GM23338 (cell line): ENCODE measurements around the gene CEP44. TPM values are rescaled to one million over a fixed set of nuclear protein-coding genes. Genes with fewer than 3 reads are reported as not detected.
"Not testable (repeated sequence)": the region's sequence is repeated elsewhere in the genome, so short reads cannot be mapped to it uniquely, and the experiment has no call there.

Source experiments
- ATAC-seq: fragments of 200-7000 bp; cut with Tn5 transposase; 3 replicates; pipeline ENCODE4 v1.9.1; 2020
- DNase-seq: peaks from one replicate; pipeline ENCODE4 v3.0.0-alpha.2; 2015; ENCODE audit warnings: low spot score
- H2AFZ ChIP-seq: fragments of 200-600 bp; sonication (generic); 2 replicates; pipeline ENCODE4 v1.8.0; 2016; ENCODE audit warnings: antibody characterized with exemption, mild to moderate bottlenecking, moderate library complexity
- H3F3A ChIP-seq: fragments of 200-600 bp; sonication (generic); replicated peaks from 2 replicates; pipeline ENCODE4 v1.8.0; 2017; ENCODE audit warnings: antibody characterized with exemption, mixed run types, low read depth
- H3K27ac ChIP-seq: fragments of 200-600 bp; sonication (generic); 2 replicates; pipeline ENCODE4 v1.6.1; 2016; ENCODE audit warnings: low read depth
- H3K27me3 ChIP-seq: fragments of 200-600 bp; sonication (generic); 2 replicates; pipeline ENCODE4 v1.8.0; 2016; ENCODE audit warnings: mild to moderate bottlenecking, mixed run types, moderate library complexity; ENCODE audit not compliant: insufficient read depth
- H3K36me3 ChIP-seq: fragments of 200-600 bp; sonication (generic); 2 replicates; pipeline ENCODE4 v1.8.0; 2016; ENCODE audit warnings: mild to moderate bottlenecking; ENCODE audit not compliant: insufficient read depth
- H3K4me1 ChIP-seq: fragments of 200-600 bp; sonication (generic); 2 replicates; pipeline ENCODE4 v1.8.0; 2016; ENCODE audit warnings: mild to moderate bottlenecking, moderate library complexity; ENCODE audit not compliant: insufficient read depth
- H3K4me2 ChIP-seq: fragments of 200-600 bp; sonication (generic); 2 replicates; pipeline ENCODE4 v1.7.1; 2017; ENCODE audit warnings: mixed run types
- H3K4me3 ChIP-seq: fragments of 200-600 bp; sonication (generic); 2 replicates; pipeline ENCODE4 v1.6.1; 2016; ENCODE audit warnings: mixed run types
- H3K79me2 ChIP-seq: fragments of 200-600 bp; sonication (generic); replicated peaks from 2 replicates; pipeline ENCODE4 v1.8.0; 2017; ENCODE audit warnings: mild to moderate bottlenecking; ENCODE audit not compliant: insufficient read depth
- H3K9me2 ChIP-seq: fragments of 200-600 bp; sonication (generic); 2 replicates; pipeline ENCODE4 v1.8.0; 2017; ENCODE audit not compliant: insufficient read depth
- H4K20me1 ChIP-seq: fragments of 200-600 bp; sonication (generic); replicated peaks from 2 replicates; pipeline ENCODE4 v1.8.0; 2017; ENCODE audit warnings: mild to moderate bottlenecking; ENCODE audit not compliant: insufficient read depth
- H3K27ac Mint-ChIP-seq: 2 replicates; pipeline ENCODE4 v1.8.0; 2020; ENCODE audit warnings: inconsistent platforms, mild to moderate bottlenecking, moderate library complexity, mixed read lengths
- H3K27me3 Mint-ChIP-seq: 3 replicates; pipeline ENCODE4 v1.8.0; 2022; ENCODE audit warnings: low read depth, mild to moderate bottlenecking, moderate library complexity, mixed read lengths, inconsistent platforms; ENCODE audit not compliant: insufficient read depth, poor library complexity
- H3K36me3 Mint-ChIP-seq: 3 replicates; pipeline ENCODE4 v1.8.0; 2021; ENCODE audit warnings: low read depth, mild to moderate bottlenecking, inconsistent platforms, moderate library complexity, mixed read lengths
- H3K4me1 Mint-ChIP-seq: 3 replicates; pipeline ENCODE4 v1.8.0; 2020; ENCODE audit warnings: mild to moderate bottlenecking, inconsistent platforms, mixed read lengths
- H3K4me3 Mint-ChIP-seq: 3 replicates; pipeline ENCODE4 v1.8.0; 2021; ENCODE audit warnings: moderate library complexity, mild to moderate bottlenecking, inconsistent platforms, mixed read lengths
- H3K9me3 Mint-ChIP-seq: 3 replicates; pipeline ENCODE4 v1.8.0; 2020; ENCODE audit warnings: moderate library complexity, mild to moderate bottlenecking, inconsistent platforms, mixed read lengths
- CREB1 ChIP-seq: fragments of 250-450 bp; sonication (Bioruptor Pico); IDR thresholded peaks from 2 replicates; pipeline ENCODE4 v1.5.0; 2020; ENCODE audit warnings: low read depth, mild to moderate bottlenecking, moderate library complexity
- EZH2 ChIP-seq: fragments of 200-600 bp; sonication (generic); IDR thresholded peaks from one replicate; pipeline ENCODE4 v1.8.0; 2017; ENCODE audit warnings: antibody characterized with exemption, mild to moderate bottlenecking, low read depth; ENCODE audit not compliant: unreplicated experiment
- EZH2phosphoT487 ChIP-seq: fragments of 200-600 bp; sonication (generic); IDR thresholded peaks from one replicate; pipeline ENCODE4 v1.8.1; 2018; ENCODE audit warnings: antibody characterized with exemption; ENCODE audit not compliant: unreplicated experiment
- JUNB ChIP-seq: IDR thresholded peaks from one replicate; pipeline ENCODE4 v1.6.1; 2016; ENCODE audit warnings: antibody characterized with exemption; ENCODE audit not compliant: unreplicated experiment
- STAT1 ChIP-seq: IDR thresholded peaks from one replicate; pipeline ENCODE4 v1.6.1; 2016; ENCODE audit warnings: antibody characterized with exemption; ENCODE audit not compliant: unreplicated experiment
- ZNF114 ChIP-seq: fragments of 250-450 bp; sonication (Bioruptor Pico); IDR thresholded peaks from 2 replicates; pipeline ENCODE4 v1.5.0; 2020; ENCODE audit warnings: mild to moderate bottlenecking, moderate library complexity
- ZNF331 ChIP-seq: fragments of 250-450 bp; sonication (Bioruptor Pico); IDR thresholded peaks from 2 replicates; pipeline ENCODE4 v1.5.0; 2020; ENCODE audit warnings: low read depth, mild to moderate bottlenecking, moderate library complexity
- polyA plus RNA-seq: library from polyadenylated mRNA; unstranded; fragments of >200 nt; fragmentation: Nextera tagmentation; extraction: Ambion mirVana; gene quantifications from 2 replicates; pipeline ENCODE4 v1.2.1, GENCODE V29; 2016
- total RNA-seq: library from RNA; depleted of rRNA; stranded (reverse); fragments of >200 nt; shearing (Covaris generic); gene quantifications from 2 replicates; pipeline ENCODE4 v1.2.3, GENCODE V29; 2014
- TF ChIP-seq, protein P1 (sequence below), 2 experiments: fragments of 200-600 bp in 1 of 2; sonication (generic) in 1 of 2; conservative IDR thresholded peaks; 2 replicates each; pipeline versions ENCODE4 v1.5.1 to v1.6.1; 2016 to 2017; ENCODE audit warnings: antibody characterized with exemption in 2 of 2, low read depth in 2 of 2, mild to moderate bottlenecking in 2 of 2, moderate library complexity in 1 of 2
- TF ChIP-seq, protein P2 (sequence below): IDR thresholded peaks from 2 replicates; pipeline ENCODE4 v1.6.1; 2016; ENCODE audit warnings: antibody characterized with exemption
- TF ChIP-seq, protein P3 (sequence below): IDR thresholded peaks from one replicate; pipeline ENCODE4 v1.6.1; 2018; ENCODE audit warnings: antibody characterized with exemption; ENCODE audit not compliant: unreplicated experiment

Gene CEP44
- total and polyA plus RNA-seq, 2 experiments from 2014 or later = 12.1 to 17.4 TPM

DNA sequence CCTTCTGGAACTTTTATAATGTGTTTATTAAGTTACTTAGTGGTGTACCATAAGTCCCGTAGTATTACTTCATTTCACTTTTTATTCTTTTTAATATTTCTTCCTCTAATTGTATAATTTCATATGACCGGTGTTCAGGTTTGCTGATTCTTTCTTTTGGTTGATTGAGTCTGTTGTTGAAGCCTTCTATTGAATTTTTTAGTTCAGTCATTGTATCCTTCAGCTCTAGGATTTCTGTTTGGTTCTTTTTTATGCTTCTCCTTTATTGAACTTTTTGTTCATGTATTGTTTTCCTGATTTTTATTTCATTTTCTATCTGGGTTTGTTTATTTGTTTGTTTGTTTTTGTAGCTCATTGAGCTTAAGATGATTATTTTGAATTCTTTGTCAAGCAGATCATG lies 8.8 kb downstream of the CEP44 start:
- H3K27ac ChIP-seq = no peak overlapping the region
- Mint-ChIP-seq H3K27me3 (no peaks in the 10 kb centered on the region), H3K36me3 (peaks cover 35% of the 10 kb centered on the region), H3K4me1 (no peaks in the 10 kb centered on the region), H3K4me3 (no peak overlapping the region), H3K9me3 (peaks cover 29% of the 10 kb centered on the region), H3K27ac (no peak overlapping the region)
- peaks cover 58% of the 10 kb centered on the region for H3K79me2 ChIP-seq
- no peaks in the 10 kb centered on the region; the same call in 1 of the 2 replicates for H4K20me1 ChIP-seq
- no peaks in the 10 kb centered on the region for H3K9me2 ChIP-seq
- H3K27me3 ChIP-seq = no peaks in the 10 kb centered on the region
- H3K4me1 ChIP-seq = no peaks in the 10 kb centered on the region
- no peak overlapping the region for H3K4me3 ChIP-seq
- H3F3A ChIP-seq = no peaks in the 10 kb centered on the region
- H3K36me3 ChIP-seq = 0 out of 2 replicates have a peak, but pooled peaks cover 7% of the 10 kb centered on the region
- ATAC-seq = no peak
- no peak overlapping the region for H3K4me2 ChIP-seq
- DNase-seq = no peak
- H2AFZ ChIP-seq = no peak overlapping the region
- TF ChIP-seq ZNF114 (CRISPR knock-in tag) = no peak
- no peak for TF ChIP-seq EZH2phosphoT487

DNA sequence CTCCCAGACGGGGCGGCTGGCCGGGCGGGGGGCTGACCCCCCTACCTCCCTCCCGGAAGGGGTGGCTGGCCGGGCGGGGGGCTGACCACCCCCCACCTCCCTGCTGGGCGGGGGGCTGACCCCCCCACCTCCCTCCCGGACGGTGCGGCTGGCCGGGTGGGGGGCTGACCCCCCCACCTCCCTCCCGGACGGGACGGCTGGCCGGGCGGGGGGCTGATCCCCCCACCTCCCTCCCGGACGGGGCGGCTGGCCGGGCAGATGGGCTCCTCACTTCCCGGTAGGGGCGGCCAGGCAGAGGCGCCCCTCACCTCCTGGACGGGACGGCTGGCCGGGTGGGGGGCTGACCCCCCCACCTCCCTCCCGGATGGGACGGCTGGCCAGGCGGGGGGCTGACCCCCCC lies 10.9 kb downstream of the CEP44 start:
- peaks cover 54% of the 10 kb centered on the region for H3K79me2 ChIP-seq
- not testable (repeated sequence) for H4K20me1 ChIP-seq, H3K4me1 ChIP-seq, H2AFZ ChIP-seq, H3K36me3 ChIP-seq, H3F3A ChIP-seq, H3K4me3 Mint-ChIP-seq, H3K9me2 ChIP-seq, H3K4me1 Mint-ChIP-seq, H3K4me2 ChIP-seq, H3K27ac Mint-ChIP-seq, H3K4me3 ChIP-seq, H3K27me3 ChIP-seq, H3K27ac ChIP-seq, ATAC-seq, DNase-seq, H3K27me3 Mint-ChIP-seq
- Mint-ChIP-seq H3K36me3 (peaks cover 35% of the 10 kb centered on the region), H3K9me3 (peaks cover 29% of the 10 kb centered on the region)

DNA sequence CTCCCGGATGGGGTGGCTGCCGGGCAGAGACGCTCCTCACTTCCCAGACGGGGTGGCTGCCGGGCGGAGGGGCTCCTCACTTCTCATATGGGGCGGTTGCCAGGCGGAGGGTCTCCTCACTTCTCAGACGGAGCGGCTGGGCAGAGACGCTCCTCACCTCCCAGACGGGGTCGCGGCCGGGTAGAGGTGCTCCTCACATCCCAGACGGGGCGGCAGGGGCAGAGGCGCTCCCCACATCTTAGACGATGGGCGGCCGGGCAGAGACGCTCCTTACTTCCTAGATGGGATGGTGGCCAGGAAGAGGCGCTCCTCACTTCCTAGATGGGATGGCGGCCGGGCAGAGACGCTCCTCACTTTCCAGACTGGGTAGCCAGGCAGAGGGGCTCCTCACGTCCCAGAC lies 11.4 kb downstream of the CEP44 start:
- not testable (repeated sequence) for H3F3A ChIP-seq, H3K4me1 Mint-ChIP-seq, H3K27me3 Mint-ChIP-seq, H2AFZ ChIP-seq, H3K27me3 ChIP-seq, DNase-seq, H3K36me3 ChIP-seq, H3K4me3 Mint-ChIP-seq, H3K27ac ChIP-seq, H3K4me2 ChIP-seq, H3K4me3 ChIP-seq, ATAC-seq, H4K20me1 ChIP-seq, H3K9me2 ChIP-seq, H3K27ac Mint-ChIP-seq, H3K4me1 ChIP-seq
- H3K36me3 Mint-ChIP-seq = peaks cover 35% of the 10 kb centered on the region
- H3K9me3 Mint-ChIP-seq = peaks cover 29% of the 10 kb centered on the region
- peaks cover 49% of the 10 kb centered on the region for H3K79me2 ChIP-seq

DNA sequence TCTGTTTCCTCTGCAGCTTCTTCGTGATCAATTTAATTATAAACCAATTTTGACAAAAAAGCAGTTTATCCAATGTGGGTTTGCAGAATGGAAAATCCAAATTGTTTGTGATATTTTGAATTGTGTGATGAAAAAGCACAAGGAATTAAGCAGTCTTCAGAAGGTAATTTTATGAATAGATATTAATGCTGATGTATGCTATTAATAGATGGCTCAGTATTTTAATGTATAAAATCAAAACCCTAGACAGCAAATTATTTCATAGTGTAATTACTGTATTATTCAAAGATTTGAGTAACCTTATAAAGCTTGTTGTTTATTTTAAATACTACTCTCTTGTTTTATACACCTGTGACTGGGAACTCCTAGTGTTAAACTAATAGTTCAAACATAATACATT lies 20.0 kb downstream of the CEP44 start:
- no peak overlapping the region for H3K4me2 ChIP-seq
- no peak overlapping the region for H3K27ac ChIP-seq
- H3K27me3 Mint-ChIP-seq = no peaks in the 10 kb centered on the region
- H3F3A ChIP-seq = no peaks in the 10 kb centered on the region
- no peaks in the 10 kb centered on the region for H3K27me3 ChIP-seq
- no peaks in the 10 kb centered on the region for H3K9me2 ChIP-seq
- H4K20me1 ChIP-seq = no peaks in the 10 kb centered on the region
- H3K9me3 Mint-ChIP-seq = no peaks in the 10 kb centered on the region
- no peak overlapping the region for H3K4me3 ChIP-seq
- ATAC-seq = no peak
- peaks cover 3% of the 10 kb centered on the region; the same call in 1 of the 3 replicates for H3K36me3 Mint-ChIP-seq
- no peak for DNase-seq
- no peak overlapping the region for H2AFZ ChIP-seq
- H3K4me1 ChIP-seq = no peaks in the 10 kb centered on the region
- no peaks in the 10 kb centered on the region for H3K4me1 Mint-ChIP-seq
- no peak overlapping the region for H3K27ac Mint-ChIP-seq
- H3K79me2 ChIP-seq = no peaks in the 10 kb centered on the region
- peaks cover 5% of the 10 kb centered on the region; the same call in 1 of the 2 replicates for H3K36me3 ChIP-seq
- no peak overlapping the region for H3K4me3 Mint-ChIP-seq
- no peak for TF ChIP-seq EZH2
- TF ChIP-seq, protein P1, sequence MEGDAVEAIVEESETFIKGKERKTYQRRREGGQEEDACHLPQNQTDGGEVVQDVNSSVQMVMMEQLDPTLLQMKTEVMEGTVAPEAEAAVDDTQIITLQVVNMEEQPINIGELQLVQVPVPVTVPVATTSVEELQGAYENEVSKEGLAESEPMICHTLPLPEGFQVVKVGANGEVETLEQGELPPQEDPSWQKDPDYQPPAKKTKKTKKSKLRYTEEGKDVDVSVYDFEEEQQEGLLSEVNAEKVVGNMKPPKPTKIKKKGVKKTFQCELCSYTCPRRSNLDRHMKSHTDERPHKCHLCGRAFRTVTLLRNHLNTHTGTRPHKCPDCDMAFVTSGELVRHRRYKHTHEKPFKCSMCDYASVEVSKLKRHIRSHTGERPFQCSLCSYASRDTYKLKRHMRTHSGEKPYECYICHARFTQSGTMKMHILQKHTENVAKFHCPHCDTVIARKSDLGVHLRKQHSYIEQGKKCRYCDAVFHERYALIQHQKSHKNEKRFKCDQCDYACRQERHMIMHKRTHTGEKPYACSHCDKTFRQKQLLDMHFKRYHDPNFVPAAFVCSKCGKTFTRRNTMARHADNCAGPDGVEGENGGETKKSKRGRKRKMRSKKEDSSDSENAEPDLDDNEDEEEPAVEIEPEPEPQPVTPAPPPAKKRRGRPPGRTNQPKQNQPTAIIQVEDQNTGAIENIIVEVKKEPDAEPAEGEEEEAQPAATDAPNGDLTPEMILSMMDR (conservative IDR thresholded peaks at IDR 0.05; ENCODE audit: low read depth in 2 of 2) = no peak
- no peak for TF ChIP-seq ZNF331 (CRISPR knock-in tag)
- no peak for TF ChIP-seq JUNB
- no peak for TF ChIP-seq STAT1
- TF ChIP-seq, protein P2, sequence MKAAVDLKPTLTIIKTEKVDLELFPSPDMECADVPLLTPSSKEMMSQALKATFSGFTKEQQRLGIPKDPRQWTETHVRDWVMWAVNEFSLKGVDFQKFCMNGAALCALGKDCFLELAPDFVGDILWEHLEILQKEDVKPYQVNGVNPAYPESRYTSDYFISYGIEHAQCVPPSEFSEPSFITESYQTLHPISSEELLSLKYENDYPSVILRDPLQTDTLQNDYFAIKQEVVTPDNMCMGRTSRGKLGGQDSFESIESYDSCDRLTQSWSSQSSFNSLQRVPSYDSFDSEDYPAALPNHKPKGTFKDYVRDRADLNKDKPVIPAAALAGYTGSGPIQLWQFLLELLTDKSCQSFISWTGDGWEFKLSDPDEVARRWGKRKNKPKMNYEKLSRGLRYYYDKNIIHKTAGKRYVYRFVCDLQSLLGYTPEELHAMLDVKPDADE = no peak
- TF ChIP-seq, protein P3, sequence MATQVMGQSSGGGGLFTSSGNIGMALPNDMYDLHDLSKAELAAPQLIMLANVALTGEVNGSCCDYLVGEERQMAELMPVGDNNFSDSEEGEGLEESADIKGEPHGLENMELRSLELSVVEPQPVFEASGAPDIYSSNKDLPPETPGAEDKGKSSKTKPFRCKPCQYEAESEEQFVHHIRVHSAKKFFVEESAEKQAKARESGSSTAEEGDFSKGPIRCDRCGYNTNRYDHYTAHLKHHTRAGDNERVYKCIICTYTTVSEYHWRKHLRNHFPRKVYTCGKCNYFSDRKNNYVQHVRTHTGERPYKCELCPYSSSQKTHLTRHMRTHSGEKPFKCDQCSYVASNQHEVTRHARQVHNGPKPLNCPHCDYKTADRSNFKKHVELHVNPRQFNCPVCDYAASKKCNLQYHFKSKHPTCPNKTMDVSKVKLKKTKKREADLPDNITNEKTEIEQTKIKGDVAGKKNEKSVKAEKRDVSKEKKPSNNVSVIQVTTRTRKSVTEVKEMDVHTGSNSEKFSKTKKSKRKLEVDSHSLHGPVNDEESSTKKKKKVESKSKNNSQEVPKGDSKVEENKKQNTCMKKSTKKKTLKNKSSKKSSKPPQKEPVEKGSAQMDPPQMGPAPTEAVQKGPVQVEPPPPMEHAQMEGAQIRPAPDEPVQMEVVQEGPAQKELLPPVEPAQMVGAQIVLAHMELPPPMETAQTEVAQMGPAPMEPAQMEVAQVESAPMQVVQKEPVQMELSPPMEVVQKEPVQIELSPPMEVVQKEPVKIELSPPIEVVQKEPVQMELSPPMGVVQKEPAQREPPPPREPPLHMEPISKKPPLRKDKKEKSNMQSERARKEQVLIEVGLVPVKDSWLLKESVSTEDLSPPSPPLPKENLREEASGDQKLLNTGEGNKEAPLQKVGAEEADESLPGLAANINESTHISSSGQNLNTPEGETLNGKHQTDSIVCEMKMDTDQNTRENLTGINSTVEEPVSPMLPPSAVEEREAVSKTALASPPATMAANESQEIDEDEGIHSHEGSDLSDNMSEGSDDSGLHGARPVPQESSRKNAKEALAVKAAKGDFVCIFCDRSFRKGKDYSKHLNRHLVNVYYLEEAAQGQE = no peak
- TF ChIP-seq CREB1 (CRISPR knock-in tag) = no peak
